ENCODE results near the gene CLASRP. TPM values are rescaled to one million over a fixed set of nuclear protein-coding genes. Genes with fewer than 3 reads are reported as not detected.

CLASRP gene
- total RNA-seq, 1 experiment from 2014 or later, result 79.9 TPM

- TF ChIP-seq REST (IDR thresholded peaks at IDR 0.05; ENCODE audit: low read depth), result no peak
- no peak for TF ChIP-seq ZBTB33 (IDR thresholded peaks at IDR 0.05; ENCODE audit: extremely low read depth, insufficient replicate concordance, low read length)
- TF ChIP-seq FOSL1 (IDR thresholded peaks at IDR 0.05; ENCODE audit: low read depth), result no peak
- no peak for TF ChIP-seq TCF7L2 (IDR thresholded peaks at IDR 0.05; ENCODE audit: borderline replicate concordance, extremely low read depth, insufficient read depth, insufficient read length)
- TF ChIP-seq SP1 (IDR thresholded peaks at IDR 0.05; ENCODE audit: low read depth), result no peak
- TF ChIP-seq CEBPB (IDR thresholded peaks at IDR 0.05; ENCODE audit: low read depth), result no peak
- no peak for TF ChIP-seq ZFX (IDR thresholded peaks at IDR 0.05)
- no peak for TF ChIP-seq YY1 (IDR thresholded peaks at IDR 0.05; ENCODE audit: extremely low read depth, insufficient replicate concordance, low read depth, low read length)
- no peak for DNase-seq (ENCODE audit: low read depth, low spot score)
- Histone ChIP-seq H3K4me1 (ENCODE audit: control insufficient read depth in 1 of 2, insufficient read depth in 2 of 2, low read length in 2 of 2) (peaks cover 16 to 17% of the 10 kb centered on the region in 2 experiments), H3K9me2 (ENCODE audit: insufficient read depth) (no peaks in the 10 kb centered on the region), H2AFZ (ENCODE audit: low read depth, low read length, poor library complexity, severe bottlenecking) (no peak overlapping the region), H4K20me1 (ENCODE audit: insufficient read depth) (no peaks in the 10 kb centered on the region), H3K27ac (ENCODE audit: low read depth, low read length) (no peak overlapping the region), H3K4me2 (ENCODE audit: low read length) (no peak overlapping the region), H3K4me3 (replicated peaks in 1 of 2; ENCODE audit: low read depth in 1 of 2, low read length in 2 of 2) (no peak overlapping the region), H3K9ac (ENCODE audit: low read length) (no peak overlapping the region), H3K27me3 (ENCODE audit: insufficient read depth, low read length) (no peaks in the 10 kb centered on the region), H3K36me3 (ENCODE audit: control insufficient read depth in 1 of 2, insufficient read depth in 2 of 2, low read length in 2 of 2) (peaks cover 8 to 20% of the 10 kb centered on the region in 2 experiments; a peak in 2 of 4 replicates), H3K79me2 (ENCODE audit: insufficient read depth, low read length) (peaks cover 26% of the 10 kb centered on the region), H3K9me3 (ENCODE audit: control insufficient read depth in 1 of 2, insufficient read depth in 1 of 2, low read depth in 1 of 2, low read length in 2 of 2) (no peaks in the 10 kb centered on the region)
- intact Hi-C loops (cut with micrococcal nuclease), result no loop called here
- no peak for ATAC-seq
- ChIA-PET RAD21 (ENCODE audit: low non-redundant PET in 1 of 2, low total read pairs in 2 of 2, uncharacterized antibody in 2 of 2, unreplicated experiment in 2 of 2) (no interaction called here), CTCF (interaction anchor here (0.7 to 1.1 kb wide), 2 partner anchors 12 to 13 kb away, joined by 3 to 5 read pairs; no protein-coding TSS in a partner anchor), POLR2A (interaction anchor here (0.9 kb wide), 1 partner anchor 33 kb away, joined by 3 read pairs; the partner anchor contains the start of gene CLASRP)
- BruUV-seq (replicated peaks), result no TSS peak
These were observed 33.3 kb downstream of the CLASRP start for GRCh38 chr19:45071969-45072790.

Data from HCT116 (cell line).